ENCODE results near the gene TMEM273. TPM values are rescaled to one million over a fixed set of nuclear protein-coding genes. Genes with fewer than 3 reads are reported as not detected.

Gene TMEM273
- total and polyA plus RNA-seq, 8 donors: 0.89 to 72.9 (median 5.9) TPM

- no peak for TF ChIP-seq POLR2AphosphoS5 (IDR thresholded peaks at IDR 0.05)
- no peak for TF ChIP-seq CTCF (IDR thresholded peaks at IDR 0.05)
- no peak for TF ChIP-seq EP300 (IDR thresholded peaks at IDR 0.05)
- TF ChIP-seq POLR2A (IDR thresholded peaks at IDR 0.05): no peak
- DNase-seq: no peak
- Histone ChIP-seq H3K27ac (no peak overlapping the region), H3K4me3 (no peak overlapping the region), H3K36me3 (no peaks in the 10 kb centered on the region), H3K4me1 (peaks cover 0 to 5% (median 0%) of the 10 kb centered on the region in 4 donors), H3K27me3 (peaks cover 0 to 8% (median 0%) of the 10 kb centered on the region in 3 donors), H3K9me3 (no peaks in the 10 kb centered on the region)
- intact Hi-C loops (cut with DNase I; ENCODE audit: low total_unique reads): no loop called here
- 70 to 80% (median 74%) methylated on average over 4 of the region's 4 CpGs for WGBS, 5 donors
Observed at GRCh38 chr10:49128854-49129253, 59.3 kb downstream of the TMEM273 start.

GRCh38 chr10:49123981-49124950 lies 63.9 kb downstream of the TMEM273 start:
- 77 to 90% (median 86%) methylated on average over 7 of the region's 7 CpGs for WGBS, 5 donors
- H3K27me3 ChIP-seq: no peaks in the 10 kb centered on the region
- no peaks in the 10 kb centered on the region for H3K4me1 ChIP-seq
- DNase-seq: no peak
- no peak overlapping the region for H3K27ac ChIP-seq
- H3K4me3 ChIP-seq: no peak overlapping the region
- TF ChIP-seq POLR2AphosphoS5 (IDR thresholded peaks at IDR 0.05): no peak
- TF ChIP-seq POLR2A (IDR thresholded peaks at IDR 0.05): no peak
- no peak for TF ChIP-seq EP300 (IDR thresholded peaks at IDR 0.05)
- no peak for TF ChIP-seq CTCF (IDR thresholded peaks at IDR 0.05)
- H3K36me3 ChIP-seq: no peaks in the 10 kb centered on the region
- intact Hi-C loops (cut with DNase I; ENCODE audit: low total_unique reads): no loop called here
- H3K9me3 ChIP-seq: no peaks in the 10 kb centered on the region

- TF ChIP-seq POLR2A (IDR thresholded peaks at IDR 0.05): no peak
- no peaks in the 10 kb centered on the region for H3K36me3 ChIP-seq
- H3K27ac ChIP-seq: no peak overlapping the region
- no peaks in the 10 kb centered on the region for H3K9me3 ChIP-seq
- DNase-seq: no peak
- intact Hi-C loops (cut with DNase I; ENCODE audit: low total_unique reads): no loop called here
- H3K27me3 ChIP-seq: peaks cover 0 to 6% (median 0%) of the 10 kb centered on the region in 3 donors
- no peak overlapping the region for H3K4me3 ChIP-seq
- peaks cover 0 to under 1% (median 0%) of the 10 kb centered on the region in 4 donors for H3K4me1 ChIP-seq
- WGBS, 5 donors: 66 to 77% (median 74%) methylated on average over 3 of the region's 3 CpGs
Observed at GRCh38 chr10:49120911-49121310, 67.3 kb downstream of the TMEM273 start.

- Histone ChIP-seq H3K27me3 (peaks cover 0 to 15% (median 4%) of the 10 kb centered on the region in 3 donors), H3K9me3 (no peaks in the 10 kb centered on the region), H3K27ac (no peak overlapping the region), H3K4me1 (peaks cover 0 to 5% (median 0%) of the 10 kb centered on the region in 4 donors), H3K4me3 (no peak overlapping the region), H3K36me3 (no peaks in the 10 kb centered on the region)
- TF ChIP-seq EP300 (IDR thresholded peaks at IDR 0.05): no peak
- TF ChIP-seq POLR2A (IDR thresholded peaks at IDR 0.05): no peak
- TF ChIP-seq CTCF (IDR thresholded peaks at IDR 0.05): no peak
- TF ChIP-seq POLR2AphosphoS5 (IDR thresholded peaks at IDR 0.05): no peak
- intact Hi-C loops (cut with DNase I; ENCODE audit: low total_unique reads): no loop called here
- no peak for DNase-seq
- 44 to 52% (median 48%) methylated on average over 3 of the region's 3 CpGs for WGBS, 5 donors
Observed at GRCh38 chr10:49119746-49120145, 68.4 kb downstream of the TMEM273 start.

All from stomach (tissue), 9 donors.